Calu3 (cell line): Measurements from ENCODE around the gene SLC50A1. TPM values are rescaled to one million over a fixed set of nuclear protein-coding genes. Genes with fewer than 3 reads are reported as not detected.

Source experiments
- BruUV-seq: library from RNA; stranded (reverse); fragments of 400-500 nt; replicated peaks from 2 replicates; lab custom pipeline; 2021; lab: Mats Ljungman, UMichigan
- CTCF ChIA-PET: fragments of 300-600 bp; sonication (Branson Sonifier 250); formaldehyde crosslinking; loops from one replicate; lab custom pipeline; 2022; ENCODE audit warnings: antibody characterized with exemption; lab: Charles Lee
- DNase-seq: peaks from one replicate; pipeline ENCODE4 v3.0.0; 2022
- H3K27ac Mint-ChIP-seq: one replicate; pipeline ENCODE4 v1.8.0; 2022; ENCODE audit warnings: mixed read lengths; ENCODE audit not compliant: unreplicated experiment
- H3K27me3 Mint-ChIP-seq: one replicate; pipeline ENCODE4 v1.8.0; 2022; ENCODE audit warnings: mixed read lengths; ENCODE audit not compliant: unreplicated experiment
- H3K36me3 Mint-ChIP-seq: one replicate; pipeline ENCODE4 v1.8.0; 2022; ENCODE audit warnings: mild to moderate bottlenecking, moderate library complexity, mixed read lengths; ENCODE audit not compliant: insufficient read depth, unreplicated experiment
- H3K4me1 Mint-ChIP-seq: one replicate; pipeline ENCODE4 v1.8.0; 2022; ENCODE audit warnings: mild to moderate bottlenecking, low read depth, mixed read lengths; ENCODE audit not compliant: unreplicated experiment
- H3K4me3 Mint-ChIP-seq: one replicate; pipeline ENCODE4 v1.8.0; 2022; ENCODE audit warnings: mild to moderate bottlenecking, low read depth, moderate library complexity, mixed read lengths; ENCODE audit not compliant: unreplicated experiment
- H3K9me3 Mint-ChIP-seq: one replicate; pipeline ENCODE4 v1.8.0; 2022; ENCODE audit warnings: low read depth, mixed read lengths; ENCODE audit not compliant: unreplicated experiment
- intact Hi-C: fragments of 100-400 bp; cut with micrococcal nuclease; formaldehyde crosslinking; loops from one replicate; pipeline ENCODE4 v1.10.0; 2022; ENCODE audit not compliant: unreplicated experiment
- total RNA-seq: library from RNA; stranded (reverse); gene quantifications from 2 replicates; pipeline ENCODE4 v1.2.3, GENCODE V29; 2022
- TF ChIP-seq, protein P1 (sequence below): fragments of 200-600 bp; IDR thresholded peaks from one replicate; pipeline ENCODE4 v1.8.0; 2022; ENCODE audit warnings: antibody characterized with exemption; ENCODE audit not compliant: unreplicated experiment

The SLC50A1 gene
- total RNA-seq, 1 experiment from 2014 or later: 68.5 TPM

- intact Hi-C loops: no loop called here
Observed at GRCh38 chr1:155105604-155106011, 30.0 kb upstream of the SLC50A1 start.

GRCh38 chr1:155106862-155107261, 28.8 kb upstream of the SLC50A1 start:
- TF ChIP-seq, protein P1, sequence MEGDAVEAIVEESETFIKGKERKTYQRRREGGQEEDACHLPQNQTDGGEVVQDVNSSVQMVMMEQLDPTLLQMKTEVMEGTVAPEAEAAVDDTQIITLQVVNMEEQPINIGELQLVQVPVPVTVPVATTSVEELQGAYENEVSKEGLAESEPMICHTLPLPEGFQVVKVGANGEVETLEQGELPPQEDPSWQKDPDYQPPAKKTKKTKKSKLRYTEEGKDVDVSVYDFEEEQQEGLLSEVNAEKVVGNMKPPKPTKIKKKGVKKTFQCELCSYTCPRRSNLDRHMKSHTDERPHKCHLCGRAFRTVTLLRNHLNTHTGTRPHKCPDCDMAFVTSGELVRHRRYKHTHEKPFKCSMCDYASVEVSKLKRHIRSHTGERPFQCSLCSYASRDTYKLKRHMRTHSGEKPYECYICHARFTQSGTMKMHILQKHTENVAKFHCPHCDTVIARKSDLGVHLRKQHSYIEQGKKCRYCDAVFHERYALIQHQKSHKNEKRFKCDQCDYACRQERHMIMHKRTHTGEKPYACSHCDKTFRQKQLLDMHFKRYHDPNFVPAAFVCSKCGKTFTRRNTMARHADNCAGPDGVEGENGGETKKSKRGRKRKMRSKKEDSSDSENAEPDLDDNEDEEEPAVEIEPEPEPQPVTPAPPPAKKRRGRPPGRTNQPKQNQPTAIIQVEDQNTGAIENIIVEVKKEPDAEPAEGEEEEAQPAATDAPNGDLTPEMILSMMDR: no peak
- Mint-ChIP-seq H3K36me3 (no peaks in the 10 kb centered on the region), H3K9me3 (no peaks in the 10 kb centered on the region), H3K27me3 (peaks cover 23% of the 10 kb centered on the region), H3K4me1 (no peaks in the 10 kb centered on the region), H3K27ac (no peak overlapping the region), H3K4me3 (no peak overlapping the region)
- no peak for DNase-seq
- BruUV-seq: no TSS peak
- CTCF ChIA-PET: interaction anchor here (1.1 kb wide), 1 partner anchor 22 kb away, joined by 3 read pairs; no protein-coding TSS in a partner anchor
- intact Hi-C loops: no loop called here

More at GRCh38 chr1:155105604-155106011, 30.0 kb upstream of the SLC50A1 start:
- BruUV-seq: no TSS peak
- peaks cover 23% of the 10 kb centered on the region for H3K27me3 Mint-ChIP-seq
- H3K4me1 Mint-ChIP-seq: no peaks in the 10 kb centered on the region
- CTCF ChIA-PET: no interaction called here
- TF ChIP-seq, protein P1: no peak
- H3K36me3 Mint-ChIP-seq: no peaks in the 10 kb centered on the region
- no peak overlapping the region for H3K4me3 Mint-ChIP-seq
- no peaks in the 10 kb centered on the region for H3K9me3 Mint-ChIP-seq
- H3K27ac Mint-ChIP-seq: no peak overlapping the region
- DNase-seq: no peak

- no peak overlapping the region for H3K27ac Mint-ChIP-seq
- peaks cover 23% of the 10 kb centered on the region for H3K27me3 Mint-ChIP-seq
- no peaks in the 10 kb centered on the region for H3K9me3 Mint-ChIP-seq
- no peak for DNase-seq
- BruUV-seq: no TSS peak
- no peaks in the 10 kb centered on the region for H3K4me1 Mint-ChIP-seq
- no peaks in the 10 kb centered on the region for H3K36me3 Mint-ChIP-seq
- CTCF ChIA-PET: interaction anchor here (0.6 to 1.1 kb wide), 4 partner anchors 23 to 406 kb away, joined by 3 to 6 read pairs (median 4); partner anchors contain the start of gene KRTCAP2
- intact Hi-C loops: no loop called here
- no peak overlapping the region for H3K4me3 Mint-ChIP-seq
- TF ChIP-seq, protein P1: no peak
Observed at GRCh38 chr1:155107309-155108264, 28.1 kb upstream of the SLC50A1 start.

DNA sequence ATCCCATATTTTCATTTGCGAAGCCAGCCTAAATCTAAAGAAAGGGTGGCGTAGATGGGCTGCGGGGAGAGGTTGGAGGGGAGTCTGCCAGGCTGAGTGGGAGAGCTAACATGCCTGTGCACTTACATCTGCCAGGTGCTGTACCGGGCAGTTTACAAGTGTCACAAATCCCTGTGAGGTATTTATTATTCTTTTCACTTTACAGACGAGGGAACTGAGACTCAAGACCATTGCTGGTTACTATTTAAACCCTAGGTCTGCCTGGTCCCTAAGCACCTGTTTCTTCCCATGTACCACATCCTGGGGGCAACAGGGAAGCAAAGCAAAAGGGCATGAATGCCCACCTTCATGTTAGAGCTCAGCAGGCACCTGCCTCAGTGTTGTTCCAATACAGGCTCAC, 27.4 kb upstream of the SLC50A1 start:
- no peaks in the 10 kb centered on the region for H3K36me3 Mint-ChIP-seq
- no peaks in the 10 kb centered on the region for H3K9me3 Mint-ChIP-seq
- BruUV-seq: no TSS peak
- peaks cover 23% of the 10 kb centered on the region for H3K27me3 Mint-ChIP-seq
- H3K4me1 Mint-ChIP-seq: no peaks in the 10 kb centered on the region
- no peak overlapping the region for H3K4me3 Mint-ChIP-seq
- no peak for DNase-seq
- TF ChIP-seq, protein P1: no peak
- no peak overlapping the region for H3K27ac Mint-ChIP-seq
- CTCF ChIA-PET: interaction anchor here (0.6 to 0.9 kb wide), 3 partner anchors 59 to 405 kb away, joined by 4 to 6 read pairs (median 4); partner anchors contain the start of gene KRTCAP2
- intact Hi-C loops: no loop called here
